Measurements from ENCODE around the gene SPSB2. TPM values are rescaled to one million over a fixed set of nuclear protein-coding genes. Genes with fewer than 3 reads are reported as not detected.

SPSB2 gene
- total and polyA plus RNA-seq, 2 donors (not counting 1 experiment from before 2014, with no cell fraction given) = 9.4 to 16.0 TPM

DNA sequence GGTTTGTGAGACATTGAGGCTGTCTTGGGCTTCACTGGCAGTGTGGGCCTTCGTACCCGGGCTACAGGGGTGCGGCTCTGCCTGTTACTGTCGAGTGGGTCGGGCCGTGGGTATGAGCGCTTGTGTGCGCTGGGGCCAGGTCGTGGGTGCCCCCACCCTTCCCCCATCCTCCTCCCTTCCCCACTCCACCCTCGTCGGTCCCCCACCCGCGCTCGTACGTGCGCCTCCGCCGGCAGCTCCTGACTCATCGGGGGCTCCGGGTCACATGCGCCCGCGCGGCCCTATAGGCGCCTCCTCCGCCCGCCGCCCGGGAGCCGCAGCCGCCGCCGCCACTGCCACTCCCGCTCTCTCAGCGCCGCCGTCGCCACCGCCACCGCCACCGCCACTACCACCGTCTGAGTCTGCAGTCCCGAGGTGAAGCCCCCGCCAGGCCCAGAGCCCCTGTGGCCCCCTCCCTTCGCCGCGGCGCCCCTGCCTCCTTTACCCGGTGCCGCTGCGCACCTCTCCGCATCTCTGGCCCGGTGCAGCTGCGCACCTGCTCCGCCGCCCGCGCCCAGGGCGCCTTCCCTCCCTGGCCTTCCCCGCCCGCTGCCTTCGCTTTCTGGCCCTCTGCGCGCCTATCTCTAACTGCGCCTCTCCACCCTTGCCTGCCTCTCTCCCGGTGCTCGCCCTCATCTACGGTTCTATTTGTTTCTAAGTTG lies 41.3 kb upstream of the SPSB2 start, which contains the start of gene ENO2:
Gene ENO2, plus strand, starts transcription at position 335 of the 701 bp plus-strand sequence. CDS start 1,253 bp downstream, outside the sequence.
- peaks cover 0 to 3% (median 0%) of the 10 kb centered on the region in 3 donors for H3K9me3 ChIP-seq (ENCODE audit: control extremely low read depth in 1 of 3, control insufficient read depth in 2 of 3, insufficient read depth in 1 of 3, low read length in 2 of 3)
- CTCF ChIA-PET = interaction anchor here (0.7 to 2.0 kb wide), 5 partner anchors 8 to 50 kb away, joined by 4 to 10 read pairs (median 6); no protein-coding TSS in a partner anchor
- peaks cover 11 to 19% of the 10 kb centered on the region in 2 donors for H3K4me1 ChIP-seq (ENCODE audit: control insufficient read depth in 2 of 2, insufficient read depth in 2 of 2, low read length in 2 of 2)
- DNase-seq (peak; percentile 83), ATAC-seq (ENCODE audit: low read depth) (peak; percentile 91)
- H3K4me1 Mint-ChIP-seq = peaks cover 25% of the 10 kb centered on the region
- peaks cover 0 to 4% of the 10 kb centered on the region in 2 experiments for H3K36me3 ChIP-seq (replicated peaks in 1 of 2; ENCODE audit: control extremely low read depth in 1 of 2, control insufficient read depth in 1 of 2, extremely low read depth in 1 of 2, insufficient read depth in 2 of 2, low read length in 1 of 2)
- TF ChIP-seq EZH2 (IDR thresholded peaks at IDR 0.05; ENCODE audit: borderline replicate concordance, insufficient read depth, low read depth, low read length, poor library complexity, severe bottlenecking) = no peak
- TF ChIP-seq, protein P1, sequence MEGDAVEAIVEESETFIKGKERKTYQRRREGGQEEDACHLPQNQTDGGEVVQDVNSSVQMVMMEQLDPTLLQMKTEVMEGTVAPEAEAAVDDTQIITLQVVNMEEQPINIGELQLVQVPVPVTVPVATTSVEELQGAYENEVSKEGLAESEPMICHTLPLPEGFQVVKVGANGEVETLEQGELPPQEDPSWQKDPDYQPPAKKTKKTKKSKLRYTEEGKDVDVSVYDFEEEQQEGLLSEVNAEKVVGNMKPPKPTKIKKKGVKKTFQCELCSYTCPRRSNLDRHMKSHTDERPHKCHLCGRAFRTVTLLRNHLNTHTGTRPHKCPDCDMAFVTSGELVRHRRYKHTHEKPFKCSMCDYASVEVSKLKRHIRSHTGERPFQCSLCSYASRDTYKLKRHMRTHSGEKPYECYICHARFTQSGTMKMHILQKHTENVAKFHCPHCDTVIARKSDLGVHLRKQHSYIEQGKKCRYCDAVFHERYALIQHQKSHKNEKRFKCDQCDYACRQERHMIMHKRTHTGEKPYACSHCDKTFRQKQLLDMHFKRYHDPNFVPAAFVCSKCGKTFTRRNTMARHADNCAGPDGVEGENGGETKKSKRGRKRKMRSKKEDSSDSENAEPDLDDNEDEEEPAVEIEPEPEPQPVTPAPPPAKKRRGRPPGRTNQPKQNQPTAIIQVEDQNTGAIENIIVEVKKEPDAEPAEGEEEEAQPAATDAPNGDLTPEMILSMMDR (IDR thresholded peaks at IDR 0.05) = no peak
- intact Hi-C loops (cut with micrococcal nuclease) = loop anchor here (1.0 kb wide), 1 partner anchor 10 kb away; the partner anchor contains the start of gene LRRC23
- WGBS (ENCODE audit: insufficient coverage) = under 1% methylated on average over 56 of the region's 68 CpGs
- H3K79me2 ChIP-seq (ENCODE audit: control insufficient read depth, insufficient read depth, low read length) = no peaks in the 10 kb centered on the region
- POLR2A ChIA-PET = interaction anchor here (0.5 to 1.8 kb wide), 9 partner anchors 9 to 194 kb away, joined by 3 to 8 read pairs (median 4); partner anchors contain the start of genes ATN1, C12orf57 and RNU7-1
- peak within 1 kb of the TSS; percentile 89 for H3K4me3 Mint-ChIP-seq
- H3K4me3 ChIP-seq (ENCODE audit: control extremely low read depth in 1 of 5, extremely low read depth in 1 of 5, insufficient read depth in 1 of 5, low read depth in 2 of 5, low read length in 4 of 5) = peak within 1 kb of the TSS in 4 of 5 experiments; percentile 38 to 75 (median 58)
- H3K27me3 ChIP-seq (replicated peaks in 1 of 4; ENCODE audit: control extremely low read depth in 1 of 4, control insufficient read depth in 3 of 4, insufficient read depth in 4 of 4, low read length in 3 of 4) = peaks cover 0 to 10% (median 1%) of the 10 kb centered on the region in 4 experiments
- no peaks in the 10 kb centered on the region for H4K20me1 ChIP-seq (ENCODE audit: control insufficient read depth, insufficient read depth, low read length, poor library complexity, severe bottlenecking)
- no peaks in the 10 kb centered on the region for H3K9me3 Mint-ChIP-seq (ENCODE audit: insufficient read depth)
- peak within 1 kb of the TSS; percentile 85 for H2AFZ ChIP-seq (ENCODE audit: insufficient read depth, low read depth, low read length, poor library complexity, severe bottlenecking)
- no peaks in the 10 kb centered on the region for H3K27me3 Mint-ChIP-seq
- H3K27ac ChIP-seq (ENCODE audit: low read length in 2 of 2) = peak within 1 kb of the TSS; percentile 43 to 64
- peak within 1 kb of the TSS; percentile 89 for H3K27ac Mint-ChIP-seq
- H3K9ac ChIP-seq (ENCODE audit: low read length) = peak within 1 kb of the TSS; percentile 80
- peak within 1 kb of the TSS; percentile 92 for H3K4me2 ChIP-seq (replicated peaks; ENCODE audit: low read depth, low read length, poor library complexity, severe bottlenecking)

Measured in B cell (primary cell).